ENCODE data around the gene RXFP3.

Gene RXFP3

DNA sequence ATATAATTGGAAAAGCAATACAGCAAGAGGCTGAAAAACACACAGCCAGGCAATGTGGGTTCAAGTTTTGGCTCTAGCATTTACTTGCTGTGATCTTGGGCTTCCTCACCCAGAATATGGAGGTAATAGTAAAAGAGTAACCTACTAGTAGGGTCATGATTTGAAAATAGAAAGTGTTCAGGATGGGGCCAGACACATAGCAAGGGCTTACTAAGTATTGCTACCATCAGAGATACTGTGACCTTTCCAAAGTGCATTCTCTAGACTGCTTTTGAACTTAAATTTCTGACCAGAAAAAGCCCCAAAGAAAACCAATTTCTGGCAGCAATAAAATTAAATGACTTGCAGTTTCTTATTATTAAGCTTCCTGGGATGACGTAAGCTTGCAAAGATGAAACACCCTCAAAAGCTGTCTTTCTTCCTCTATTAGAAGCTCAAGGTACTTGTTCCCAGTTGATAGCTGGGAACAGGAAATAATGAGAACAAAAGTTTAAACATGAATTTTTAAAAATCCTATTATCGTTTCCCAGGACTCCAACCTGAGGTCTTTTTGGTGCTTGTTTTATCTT is 28.0 kb downstream of the RXFP3 start (continued):
- TF ChIP-seq ZBTB10 (tag by site-specific recombination; IDR thresholded peaks at IDR 0.05) = no peak
- TF ChIP-seq PRDM10 (tag by site-specific recombination; IDR thresholded peaks at IDR 0.05) = no peak
- TF ChIP-seq, protein P1, sequence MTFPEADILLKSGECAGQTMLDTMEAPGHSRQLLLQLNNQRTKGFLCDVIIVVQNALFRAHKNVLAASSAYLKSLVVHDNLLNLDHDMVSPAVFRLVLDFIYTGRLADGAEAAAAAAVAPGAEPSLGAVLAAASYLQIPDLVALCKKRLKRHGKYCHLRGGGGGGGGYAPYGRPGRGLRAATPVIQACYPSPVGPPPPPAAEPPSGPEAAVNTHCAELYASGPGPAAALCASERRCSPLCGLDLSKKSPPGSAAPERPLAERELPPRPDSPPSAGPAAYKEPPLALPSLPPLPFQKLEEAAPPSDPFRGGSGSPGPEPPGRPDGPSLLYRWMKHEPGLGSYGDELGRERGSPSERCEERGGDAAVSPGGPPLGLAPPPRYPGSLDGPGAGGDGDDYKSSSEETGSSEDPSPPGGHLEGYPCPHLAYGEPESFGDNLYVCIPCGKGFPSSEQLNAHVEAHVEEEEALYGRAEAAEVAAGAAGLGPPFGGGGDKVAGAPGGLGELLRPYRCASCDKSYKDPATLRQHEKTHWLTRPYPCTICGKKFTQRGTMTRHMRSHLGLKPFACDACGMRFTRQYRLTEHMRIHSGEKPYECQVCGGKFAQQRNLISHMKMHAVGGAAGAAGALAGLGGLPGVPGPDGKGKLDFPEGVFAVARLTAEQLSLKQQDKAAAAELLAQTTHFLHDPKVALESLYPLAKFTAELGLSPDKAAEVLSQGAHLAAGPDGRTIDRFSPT (tag by site-specific recombination; IDR thresholded peaks at IDR 0.05) = no peak
- TF ChIP-seq ELK4 (IDR thresholded peaks at IDR 0.05; ENCODE audit: borderline replicate concordance, low read depth, low read length) = no peak

DNA sequence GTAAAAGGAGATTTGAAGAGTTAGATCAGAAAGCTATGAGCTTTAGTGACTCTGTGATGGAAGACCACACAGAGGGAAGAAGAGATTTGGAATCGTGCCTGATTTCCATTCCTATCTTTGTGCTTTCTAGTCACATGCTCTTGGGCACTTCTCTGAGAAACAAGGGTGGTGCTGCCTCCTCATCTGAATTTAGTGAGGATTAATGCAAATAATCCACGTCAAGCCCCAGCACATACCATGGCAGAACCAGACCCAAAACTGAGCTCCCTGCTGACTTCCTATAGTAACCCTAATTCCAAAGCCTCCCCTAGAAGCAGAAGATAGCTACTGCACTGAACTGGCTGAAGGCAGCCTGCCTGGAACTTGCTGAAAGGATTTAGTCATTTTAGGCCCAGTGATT is 30.6 kb downstream of the RXFP3 start:
- H3K4me3 ChIP-seq (ENCODE audit: low read depth, low read length) = no peak overlapping the region
- no peaks in the 10 kb centered on the region for H3K9me3 ChIP-seq (ENCODE audit: control insufficient read depth, insufficient read depth, low read depth, low read length)
- ChIA-PET CTCF (interaction anchor here (0.9 to 1.0 kb wide), 3 partner anchors 24 to 531 kb away, joined by 3 to 7 read pairs (median 3); no protein-coding TSS in a partner anchor), POLR2A (no interaction called here)
- H3K36me3 ChIP-seq (ENCODE audit: control insufficient read depth in 2 of 2, insufficient read depth in 1 of 2, low read length in 2 of 2) = no peaks in the 10 kb centered on the region
- H3K4me1 ChIP-seq (ENCODE audit: control insufficient read depth, insufficient read depth, low read length) = no peaks in the 10 kb centered on the region
- TF ChIP-seq TCF7L2 (IDR thresholded peaks at IDR 0.05; ENCODE audit: borderline replicate concordance, low read depth, low read length) (no peak), IKZF3 (tag by site-specific recombination; IDR thresholded peaks at IDR 0.05) (no peak), OVOL3 (tag by site-specific recombination; IDR thresholded peaks at IDR 0.05) (no peak), ZNF747 (tag by site-specific recombination; IDR thresholded peaks at IDR 0.05) (no peak), ZNF776 (tag by site-specific recombination; IDR thresholded peaks at IDR 0.05; ENCODE audit: borderline replicate concordance) (no peak), ZNF449 (tag by site-specific recombination; IDR thresholded peaks at IDR 0.05) (no peak)
- no peak overlapping the region for H3K27ac ChIP-seq (ENCODE audit: extremely low read depth, low read depth, low read length)
